Endothelial cell of umbilical vein (primary cell): ENCODE measurements around the gene GPR139. TPM values are rescaled to one million over a fixed set of nuclear protein-coding genes. Genes with fewer than 3 reads are reported as not detected.

Experiments used
- BruUV-seq: library from RNA; stranded (reverse); fragments of 400-500 nt; replicated peaks from 2 replicates; lab custom pipeline; 2021; lab: Mats Ljungman, UMichigan
- CTCF ChIA-PET: fragments of 300-600, 350-600 bp; sonication (Branson Sonifier 250); formaldehyde crosslinking; loops from one replicate; lab custom pipeline; 2021; ENCODE audit warnings: antibody characterized with exemption, inconsistent platforms; lab: Charles Lee
- POLR2A ChIA-PET: fragments of 300-600, 350-600 bp; sonication (Branson Sonifier 250); formaldehyde crosslinking; loops from one replicate; lab custom pipeline; 2021; ENCODE audit warnings: antibody characterized with exemption, inconsistent platforms; lab: Charles Lee
- DNase-seq: peaks from one replicate; pipeline ENCODE4 v3.0.0-alpha.2; 2011; ENCODE audit warnings: low read depth, low spot score
- FAIRE-seq: peaks from 2 replicates; lab custom pipeline; 2011; peaks lifted over from hg19 to GRCh38; lab: Jason Lieb, UNC
- H2AFZ ChIP-seq: 2 replicates; pipeline ENCODE4 v1.6.0; 2012; ENCODE audit warnings: low read depth, low read length, control low read depth, inconsistent platforms
- H3K27ac ChIP-seq: 2 replicates; pipeline ENCODE4 v1.5.1; 2011; ENCODE audit warnings: low read depth, mild to moderate bottlenecking, control low read depth, low read length, moderate library complexity; ENCODE audit not compliant: insufficient read depth
- H3K27me3 ChIP-seq, 2 experiments: 2 replicates each; pipeline versions ENCODE4 v1.6.0 to v1.6.1; 2011; ENCODE audit warnings: low read length in 2 of 2, mixed read lengths in 1 of 2; ENCODE audit not compliant: control insufficient read depth in 2 of 2, insufficient read depth in 2 of 2
- H3K36me3 ChIP-seq, 2 experiments: 2 replicates in 1 of 2; 3 replicates in 1 of 2; pipeline ENCODE4 v1.5.1; 2011; ENCODE audit warnings: low read length in 2 of 2, mild to moderate bottlenecking in 1 of 2, moderate library complexity in 1 of 2; ENCODE audit not compliant: control insufficient read depth in 2 of 2, insufficient read depth in 2 of 2; ENCODE audit errors: extremely low read depth in 1 of 2
- H3K4me1 ChIP-seq: 3 replicates; pipeline ENCODE4 v1.5.1; 2011; ENCODE audit warnings: mild to moderate bottlenecking, low read length; ENCODE audit not compliant: control insufficient read depth, insufficient read depth; ENCODE audit errors: extremely low read depth
- H3K4me2 ChIP-seq: 2 replicates; pipeline ENCODE4 v1.6.1; 2011; ENCODE audit warnings: low read length, control low read depth, mixed read lengths; ENCODE audit not compliant: insufficient read depth
- H3K4me3 ChIP-seq, 3 experiments: fragments of 200-600 bp in 1 of 3; sonication (generic), shearing (Covaris generic) in 1 of 3; replicated peaks in 1 of 3; 2 replicates each; pipeline ENCODE4 v1.5.1; 2011 to 2016; ENCODE audit warnings: control low read depth in 3 of 3, low read length in 3 of 3, mild to moderate bottlenecking in 2 of 3, inconsistent platforms in 1 of 3, low read depth in 1 of 3, moderate library complexity in 1 of 3; ENCODE audit not compliant: insufficient read depth in 1 of 3
- H3K79me2 ChIP-seq: 2 replicates; pipeline ENCODE4 v1.6.0; 2012; ENCODE audit warnings: low read length, inconsistent platforms; ENCODE audit not compliant: control insufficient read depth, insufficient read depth
- H3K9ac ChIP-seq: replicated peaks from 2 replicates; pipeline ENCODE3; 2011; ENCODE audit warnings: low read length, control low read depth; ENCODE audit not compliant: insufficient read depth; ENCODE audit errors: extremely low read depth
- H3K9me1 ChIP-seq: replicated peaks from 3 replicates; pipeline ENCODE4 v1.6.0; 2011; ENCODE audit warnings: mild to moderate bottlenecking, low read length; ENCODE audit not compliant: control insufficient read depth, insufficient read depth; ENCODE audit errors: extremely low read depth
- H3K9me3 ChIP-seq: replicated peaks from 2 replicates; pipeline ENCODE4 v1.5.1; 2012; ENCODE audit warnings: low read length, inconsistent platforms; ENCODE audit not compliant: control insufficient read depth, insufficient read depth
- H4K20me1 ChIP-seq: replicated peaks from 2 replicates; pipeline ENCODE3; 2011; ENCODE audit warnings: mild to moderate bottlenecking, low read length; ENCODE audit not compliant: control insufficient read depth, insufficient read depth; ENCODE audit errors: extremely low read depth
- CTCF ChIP-seq, 2 donors: IDR thresholded peaks; 1 replicate in 1 of 2; 2 replicates in 1 of 2; pipeline ENCODE4 v1.5.1; 2011; ENCODE audit warnings: low read length in 2 of 2, mild to moderate bottlenecking in 2 of 2, moderate library complexity in 2 of 2, control low read depth in 1 of 2, inconsistent platforms in 1 of 2, low read depth in 1 of 2; ENCODE audit not compliant: insufficient read depth in 1 of 2; ENCODE audit errors: extremely low read depth in 1 of 2
- EZH2 ChIP-seq: IDR thresholded peaks from 2 replicates; pipeline ENCODE4 v1.6.1; 2012; ENCODE audit warnings: borderline replicate concordance, low read depth, mild to moderate bottlenecking, moderate library complexity, low read length, inconsistent platforms; ENCODE audit not compliant: severe bottlenecking
- FOS ChIP-seq: IDR thresholded peaks from 2 replicates; pipeline ENCODE4 v1.6.1; 2011; ENCODE audit warnings: mild to moderate bottlenecking, low read length, moderate library complexity, borderline replicate concordance; ENCODE audit not compliant: insufficient read depth
- GATA2 ChIP-seq: IDR thresholded peaks from 2 replicates; pipeline ENCODE4 v1.7.0; 2011; ENCODE audit warnings: low read depth, mild to moderate bottlenecking, moderate library complexity, mixed read lengths, low read length; ENCODE audit not compliant: insufficient read length, insufficient read depth
- JUN ChIP-seq: IDR thresholded peaks from 2 replicates; pipeline ENCODE4 v1.6.1; 2011; ENCODE audit warnings: borderline replicate concordance, low read depth; ENCODE audit not compliant: insufficient read length, insufficient read depth
- MYC ChIP-seq: IDR thresholded peaks from one replicate; pipeline ENCODE4 v1.6.1; 2011; ENCODE audit warnings: mild to moderate bottlenecking, low read depth, low read length
- POLR2A ChIP-seq: IDR thresholded peaks from 2 replicates; pipeline ENCODE4 v1.6.1; 2012; ENCODE audit warnings: low read depth, mild to moderate bottlenecking, control low read depth, low read length
- POLR2AphosphoS5 ChIP-seq: IDR thresholded peaks from 2 replicates; pipeline ENCODE4 v1.6.1; 2012; ENCODE audit warnings: low read depth, mild to moderate bottlenecking, control low read depth, low read length, moderate library complexity; ENCODE audit not compliant: insufficient read depth
- dilution Hi-C: fragments of 300-500 bp; cut with MboI; formaldehyde crosslinking; loops from one replicate; pipeline ENCODE4 v1.15.0; 2019; ENCODE audit warnings: low sequenced_read_pairs; ENCODE audit not compliant: extremely low pct_ligation_motif_present
- intact Hi-C: fragments of 100-400 bp; cut with micrococcal nuclease; formaldehyde crosslinking; loops from one replicate; pipeline ENCODE4 v1.10.0; 2022
- polyA plus RNA-seq, 4 experiments: library from polyadenylated mRNA; depleted of rRNA in 3 of 4; stranded (reverse) in 3 of 4; unstranded in 1 of 4; fragments of >200 nt; gene quantifications; 2 replicates each; pipeline versions ENCODE4 v1.2.1 to v1.2.3, GENCODE V29; 2011 to 2012; ENCODE audit warnings: missing spikeins in 1 of 4
- total RNA-seq: library from RNA; stranded (reverse); gene quantifications from 2 replicates; pipeline ENCODE4 v1.2.3, GENCODE V29; 2021
- TF ChIP-seq, protein P1 (sequence below): IDR thresholded peaks from 2 replicates; pipeline ENCODE4 v1.6.1; 2011; ENCODE audit not compliant: insufficient read depth, insufficient read length

GPR139 gene
- total and polyA plus RNA-seq, 2 donors (not counting 3 experiments of a cell fraction or from before 2014, with no cell fraction given) = not detected

GRCh38 chr16:20026361-20027072 lies 47.2 kb downstream of the GPR139 start:
- no peaks in the 10 kb centered on the region for H3K9me3 ChIP-seq
- H4K20me1 ChIP-seq = no peaks in the 10 kb centered on the region
- no peak for FAIRE-seq
- no peak overlapping the region for H3K27ac ChIP-seq
- H3K27me3 ChIP-seq = no peaks in the 10 kb centered on the region
- no peaks in the 10 kb centered on the region for H3K79me2 ChIP-seq
- dilution Hi-C loops (no loop called here), intact Hi-C loops (no loop called here)
- no peak overlapping the region for H3K4me3 ChIP-seq
- TF ChIP-seq CTCF (IDR thresholded peaks at IDR 0.05; ENCODE audit: extremely low read depth in 1 of 2, insufficient read depth in 1 of 2, low read depth in 1 of 2, low read length in 2 of 2) = no peak
- TF ChIP-seq POLR2A = no peak
- TF ChIP-seq, protein P1, sequence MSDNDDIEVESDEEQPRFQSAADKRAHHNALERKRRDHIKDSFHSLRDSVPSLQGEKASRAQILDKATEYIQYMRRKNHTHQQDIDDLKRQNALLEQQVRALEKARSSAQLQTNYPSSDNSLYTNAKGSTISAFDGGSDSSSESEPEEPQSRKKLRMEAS = no peak
- TF ChIP-seq POLR2AphosphoS5 = no peak
- CTCF ChIA-PET = no interaction called here
- POLR2A ChIA-PET = no interaction called here
- H3K4me2 ChIP-seq = no peak overlapping the region
- H3K9me1 ChIP-seq = no peaks in the 10 kb centered on the region
- no TSS peak for BruUV-seq
- no peak overlapping the region for H2AFZ ChIP-seq
- no peaks in the 10 kb centered on the region for H3K4me1 ChIP-seq
- no peak overlapping the region for H3K9ac ChIP-seq
- DNase-seq = no peak
- no peaks in the 10 kb centered on the region for H3K36me3 ChIP-seq

- Histone ChIP-seq H3K4me1 (no peaks in the 10 kb centered on the region), H3K9ac (no peak overlapping the region), H3K9me3 (no peaks in the 10 kb centered on the region), H3K4me2 (no peak overlapping the region), H3K27ac (no peak overlapping the region), H3K27me3 (no peaks in the 10 kb centered on the region), H4K20me1 (no peaks in the 10 kb centered on the region), H3K4me3 (no peak overlapping the region), H3K36me3 (no peaks in the 10 kb centered on the region), H2AFZ (no peak overlapping the region), H3K9me1 (no peaks in the 10 kb centered on the region), H3K79me2 (no peaks in the 10 kb centered on the region)
- no TSS peak for BruUV-seq
- intact Hi-C loops = no loop called here
- POLR2A ChIA-PET = no interaction called here
- TF ChIP-seq CTCF (IDR thresholded peaks at IDR 0.05; ENCODE audit: extremely low read depth in 1 of 2, insufficient read depth in 1 of 2, low read depth in 1 of 2, low read length in 2 of 2) (no peak), JUN (no peak), POLR2AphosphoS5 (no peak), POLR2A (no peak), EZH2 (no peak), MYC (no peak), GATA2 (no peak), FOS (no peak)
- TF ChIP-seq, protein P1 = no peak
- FAIRE-seq (no peak), DNase-seq (peak; percentile 6)
- CTCF ChIA-PET = no interaction called here
- dilution Hi-C loops = no loop called here
Observed at GRCh38 chr16:20023190-20023589, 50.5 kb downstream of the GPR139 start.
